Stimulated activated CD8-positive, alpha-beta memory T cell treated with anti-CD3 and anti-CD28 coated beads, Interleukin-4, amount 100 ng/mL, for 1 hour (primary cell): ENCODE results near the gene ANKRD16.
A peak's percentile ranks its signal among the peaks of the same experiment; 100 is the strongest.
"Not testable (repeated sequence)": the region's sequence is repeated elsewhere in the genome, so short reads cannot be mapped to it uniquely, and the experiment has no call there.

Source experiments
- DNase-seq, 2 donors: peaks; one replicate each; pipeline ENCODE4 v3.0.0-alpha.2; 2020; ENCODE audit warnings: low read depth in 2 of 2, low spot score in 1 of 2

Gene ANKRD16

GRCh38 chr10:5877041-5877440 is 12.7 kb downstream of the ANKRD16 start:
- not testable (repeated sequence) for DNase-seq

DNA sequence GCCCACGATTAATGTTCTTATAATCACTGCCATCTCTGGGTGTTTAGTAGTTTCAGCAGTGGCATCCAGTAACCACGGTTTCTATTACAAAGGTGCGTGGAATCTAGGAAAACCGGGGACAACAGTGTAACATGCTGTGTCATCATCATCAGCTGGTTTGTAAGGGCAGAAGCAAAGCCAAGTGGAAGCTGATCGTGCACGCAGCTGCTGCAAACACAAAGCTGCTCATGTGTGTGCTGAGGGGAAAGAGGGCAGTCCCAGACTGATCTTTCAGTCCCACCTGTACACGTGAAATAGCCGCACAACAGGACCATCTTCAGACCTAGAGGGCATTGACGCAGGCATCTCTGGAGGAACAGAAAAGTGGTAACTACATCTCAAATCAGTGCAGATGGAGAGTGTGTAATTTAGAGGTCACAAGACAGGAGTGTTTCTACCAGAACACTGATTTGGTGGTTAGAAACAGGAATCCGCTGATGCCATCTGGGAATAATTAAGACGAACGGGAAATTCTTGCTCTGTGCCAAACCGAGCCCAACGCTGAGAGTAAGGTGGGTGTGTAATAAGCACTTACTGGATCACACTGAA is 13.4 kb downstream of the ANKRD16 start:
- no peak for DNase-seq

GRCh38 chr10:5873515-5873995 is 16.1 kb downstream of the ANKRD16 start:
- peak; percentile 14 to 26 for DNase-seq

GRCh38 chr10:5871596-5871995 is 18.1 kb downstream of the ANKRD16 start:
- DNase-seq = no peak

GRCh38 chr10:5869156-5869555 is 20.5 kb downstream of the ANKRD16 start:
- DNase-seq = no peak

DNA sequence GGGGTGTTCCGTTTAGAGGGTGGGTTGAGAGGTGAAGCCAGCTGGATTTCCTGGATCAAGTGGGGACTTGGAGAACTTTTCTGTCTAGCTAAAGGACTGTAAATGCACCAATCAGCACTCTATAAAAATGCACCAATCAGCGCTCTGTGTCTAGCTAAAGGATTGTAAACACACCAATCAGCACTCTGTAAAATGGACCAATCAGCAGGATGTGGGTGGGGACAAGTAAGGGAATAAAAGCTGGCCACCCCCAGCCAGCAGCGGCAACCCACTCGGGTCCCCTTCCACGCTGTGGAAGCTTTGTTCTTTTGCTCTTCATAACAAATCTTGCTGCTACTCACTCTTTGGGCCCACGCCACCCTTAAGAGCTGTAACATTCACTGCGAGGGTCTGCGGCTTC is 21.3 kb downstream of the ANKRD16 start:
- DNase-seq = not testable (repeated sequence)

- DNase-seq = not testable (repeated sequence)
These were observed 22.5 kb downstream of the ANKRD16 start for GRCh38 chr10:5867091-5867615.

DNA sequence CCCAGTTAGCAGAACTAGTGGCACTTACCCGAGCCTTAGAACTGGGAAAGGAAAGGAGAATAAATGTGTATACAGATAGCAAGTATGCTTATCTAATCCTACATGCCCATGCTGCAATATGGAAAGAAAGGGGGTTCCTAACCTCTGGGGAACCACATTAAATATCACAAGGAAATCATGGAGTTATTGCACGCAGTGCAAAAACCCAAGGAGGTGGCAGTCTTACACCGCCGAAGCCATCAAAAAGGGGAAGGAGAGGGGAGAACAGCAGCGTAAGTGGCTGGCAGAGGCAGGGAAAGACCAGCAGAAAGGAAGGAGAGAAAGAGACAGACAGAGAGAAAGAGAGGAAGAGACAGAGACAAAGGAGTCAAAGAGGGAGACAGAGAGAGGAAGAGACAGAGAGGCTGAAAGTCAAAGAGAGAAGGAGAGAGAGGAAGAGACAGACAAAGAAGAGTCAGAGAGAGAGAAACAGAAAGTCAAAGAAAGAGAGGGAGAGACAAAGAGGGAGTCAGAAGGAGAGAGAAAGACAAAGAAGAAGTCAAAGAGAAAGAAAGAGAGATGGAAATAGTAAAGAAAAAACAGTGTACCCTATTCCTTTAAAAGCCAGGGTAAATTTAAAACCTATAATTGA is 23.1 kb downstream of the ANKRD16 start:
- not testable (repeated sequence) for DNase-seq

DNA sequence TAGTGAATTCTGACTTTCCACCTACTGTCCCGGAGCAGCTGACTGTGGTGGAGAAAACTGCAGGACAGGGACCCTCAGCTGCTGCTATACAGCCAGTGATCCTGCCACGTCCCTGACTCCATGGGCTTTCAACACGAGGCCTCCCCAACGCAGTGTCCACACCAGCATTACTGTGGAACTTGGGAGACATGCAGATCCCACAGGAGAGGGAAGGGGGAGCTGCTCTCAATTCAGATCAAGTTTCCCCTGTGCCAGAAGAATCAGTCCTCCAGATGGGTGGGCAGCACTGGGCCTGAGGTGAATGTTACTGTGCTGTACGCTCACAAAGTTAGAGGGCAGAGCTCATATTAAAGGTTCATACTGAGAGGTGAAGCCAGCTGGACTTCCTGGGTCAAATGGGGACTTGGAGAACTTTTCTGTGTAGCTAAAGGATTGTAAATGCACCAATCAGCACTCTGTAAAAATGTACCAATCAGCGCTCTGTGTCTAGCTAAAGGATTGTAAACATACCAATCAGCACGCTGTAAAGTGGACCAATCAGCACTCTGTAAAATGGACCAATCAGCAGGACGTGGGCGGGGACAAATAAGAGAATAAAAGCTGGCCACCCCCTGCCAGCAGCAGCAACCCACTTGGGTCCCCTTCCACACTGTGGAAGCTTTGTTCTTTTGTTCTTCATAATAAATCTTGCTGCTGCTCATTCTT is 26.6 kb downstream of the ANKRD16 start:
- not testable (repeated sequence) for DNase-seq

DNA sequence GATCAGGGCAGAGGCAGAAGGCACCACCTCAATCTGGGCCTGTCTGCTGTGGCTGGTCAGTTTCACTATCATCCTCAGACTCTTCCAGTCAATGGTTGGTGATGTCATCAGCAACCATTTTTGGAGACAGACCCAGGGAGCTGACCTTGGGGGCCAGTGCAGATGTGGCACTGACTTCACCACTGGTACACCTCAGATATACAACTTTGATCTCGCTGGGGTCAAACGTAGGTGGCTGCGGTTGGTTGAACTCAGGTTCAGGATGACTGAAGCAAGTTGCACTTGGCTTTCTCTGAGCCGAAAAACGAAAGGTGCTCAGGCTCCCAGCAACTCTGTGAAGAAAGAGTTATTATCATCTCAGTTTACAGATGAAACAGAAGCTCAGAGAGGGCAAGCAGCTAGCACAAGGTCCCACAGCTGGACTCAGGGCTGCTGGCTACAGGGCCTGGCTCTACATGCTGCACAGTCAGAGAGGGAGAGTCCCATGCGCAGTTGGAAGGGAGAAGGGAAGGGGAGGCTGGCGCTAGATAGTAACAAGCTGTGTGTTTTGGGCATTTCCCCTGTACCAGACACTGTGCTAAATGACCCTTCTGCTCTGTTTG is 27.2 kb downstream of the ANKRD16 start:
- no peak for DNase-seq

DNA sequence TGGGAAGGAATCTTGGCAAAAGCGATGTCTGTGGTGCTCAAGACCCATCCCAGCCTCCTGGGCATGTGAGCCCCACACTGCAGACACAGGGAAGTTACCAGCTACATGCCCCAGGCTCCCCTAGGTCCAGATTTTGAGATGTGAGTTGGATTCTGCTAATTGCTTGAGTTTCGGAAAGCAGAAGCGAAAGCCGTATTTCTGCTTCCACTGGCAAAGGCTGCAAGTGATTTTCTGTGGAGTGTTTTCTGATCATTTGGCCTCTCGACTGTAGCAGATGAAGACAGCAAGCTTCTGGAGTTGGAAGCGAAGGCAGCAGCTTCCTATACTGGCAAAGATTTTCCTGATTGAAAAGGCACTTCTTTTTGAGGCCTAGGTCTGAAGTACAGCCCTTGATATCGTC is 29.6 kb downstream of the ANKRD16 start:
- DNase-seq = no peak

DNA sequence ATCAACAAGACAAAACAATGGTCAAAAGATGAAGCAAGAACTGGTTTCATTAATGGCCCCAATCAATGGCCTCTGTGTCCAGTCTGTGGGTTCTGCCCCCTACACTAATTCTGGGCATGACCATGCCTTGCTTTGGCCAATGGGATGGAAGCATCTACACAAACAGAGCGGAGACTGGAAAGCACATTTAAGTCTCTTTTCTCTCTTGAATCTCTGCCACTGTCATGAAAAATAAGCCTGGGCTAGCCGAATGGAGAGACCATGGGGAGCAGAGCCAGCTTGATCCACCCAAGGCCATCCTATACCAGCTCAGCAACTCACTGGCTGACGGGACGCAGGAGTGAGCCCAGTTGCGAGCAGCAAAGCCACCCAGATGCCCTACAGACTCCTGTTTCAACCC is 30.9 kb downstream of the ANKRD16 start:
- no peak for DNase-seq

DNA sequence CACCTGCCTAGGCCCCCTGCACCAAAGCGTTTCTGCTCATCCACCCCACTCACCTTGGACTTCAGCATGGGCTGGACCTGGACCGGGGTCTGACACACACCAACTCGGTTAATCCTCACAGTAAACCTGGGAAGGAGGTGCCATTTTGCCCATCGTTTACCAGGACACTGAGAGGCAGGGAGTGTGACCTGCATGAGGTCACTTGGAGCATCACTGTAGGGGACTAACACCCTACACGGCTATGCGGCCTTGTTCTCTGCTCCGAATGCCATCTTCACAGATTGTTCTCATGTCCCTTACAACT is 33.0 kb downstream of the ANKRD16 start:
- no peak for DNase-seq

DNA sequence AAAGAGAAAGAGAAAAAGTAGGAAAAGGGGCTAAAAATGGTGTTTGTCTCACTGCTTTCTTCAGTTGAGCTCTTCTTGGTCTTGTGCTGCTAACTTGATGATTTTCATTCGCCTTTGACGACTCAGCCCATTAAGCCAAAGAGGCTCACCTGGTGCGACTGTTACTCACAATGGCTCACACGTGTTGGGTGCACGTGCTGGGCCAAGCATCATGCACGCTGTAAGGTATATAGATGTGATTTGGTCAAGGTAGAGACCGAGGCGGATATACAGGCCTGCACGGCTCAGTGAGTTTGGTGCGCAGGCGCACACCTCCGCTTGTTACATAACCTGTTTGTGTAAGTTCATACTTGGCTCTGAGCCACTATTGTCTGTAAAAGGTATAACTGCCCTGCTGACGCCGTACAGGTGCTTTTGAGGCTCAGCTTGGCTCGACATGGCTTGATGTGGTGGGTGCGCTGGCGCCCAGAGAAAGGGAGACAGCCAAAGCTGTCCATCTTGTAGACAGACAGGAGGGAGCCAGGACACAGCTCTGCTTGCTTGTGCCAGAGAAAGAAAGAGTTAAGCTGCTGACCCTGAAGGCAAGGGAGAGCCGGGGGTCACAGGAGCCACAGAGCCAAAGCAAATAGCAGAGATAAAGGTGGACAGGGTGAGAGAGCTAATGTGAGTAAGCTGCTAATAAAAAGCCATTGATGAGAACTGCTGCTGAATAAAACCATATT is 33.6 kb downstream of the ANKRD16 start:
- no peak for DNase-seq

GRCh38 chr10:5854131-5854475 is 35.6 kb downstream of the ANKRD16 start:
- no peak for DNase-seq

GRCh38 chr10:5846667-5847066 is 43.0 kb downstream of the ANKRD16 start:
- DNase-seq = not testable (repeated sequence)

DNA sequence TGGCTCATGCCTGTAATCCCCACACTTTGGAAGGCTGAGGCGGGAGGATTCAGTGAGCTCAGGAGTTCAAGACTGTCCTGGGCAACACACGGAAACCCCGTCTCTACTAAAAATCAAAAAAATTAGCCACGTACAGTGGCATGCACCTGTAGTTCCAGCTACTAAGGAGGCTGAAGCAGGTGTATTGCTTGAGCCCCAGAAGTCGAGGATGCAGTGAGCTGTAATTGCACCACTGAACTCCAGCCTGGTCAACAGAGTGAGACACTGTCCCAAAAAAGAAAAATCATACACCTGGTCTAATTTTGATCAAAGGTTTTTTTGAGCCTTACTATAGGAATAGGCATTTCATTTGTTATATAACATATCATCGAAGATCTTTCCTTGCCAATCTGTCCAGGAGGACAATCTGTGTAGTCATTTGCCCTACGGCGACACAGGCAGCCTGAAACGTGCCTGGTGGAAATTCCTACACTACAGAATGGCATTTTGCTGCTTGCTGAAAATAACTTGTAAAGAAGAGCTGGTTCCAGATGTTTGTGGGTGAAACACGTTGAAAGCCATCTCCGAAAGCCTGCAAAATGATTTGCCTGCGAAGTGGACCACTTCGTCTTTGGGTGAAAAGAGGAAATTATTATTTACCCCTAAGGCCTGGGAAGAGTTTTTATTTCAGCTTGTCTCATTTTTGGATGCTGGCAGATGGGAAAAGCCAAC is 45.2 kb downstream of the ANKRD16 start:
- no peak for DNase-seq

DNA sequence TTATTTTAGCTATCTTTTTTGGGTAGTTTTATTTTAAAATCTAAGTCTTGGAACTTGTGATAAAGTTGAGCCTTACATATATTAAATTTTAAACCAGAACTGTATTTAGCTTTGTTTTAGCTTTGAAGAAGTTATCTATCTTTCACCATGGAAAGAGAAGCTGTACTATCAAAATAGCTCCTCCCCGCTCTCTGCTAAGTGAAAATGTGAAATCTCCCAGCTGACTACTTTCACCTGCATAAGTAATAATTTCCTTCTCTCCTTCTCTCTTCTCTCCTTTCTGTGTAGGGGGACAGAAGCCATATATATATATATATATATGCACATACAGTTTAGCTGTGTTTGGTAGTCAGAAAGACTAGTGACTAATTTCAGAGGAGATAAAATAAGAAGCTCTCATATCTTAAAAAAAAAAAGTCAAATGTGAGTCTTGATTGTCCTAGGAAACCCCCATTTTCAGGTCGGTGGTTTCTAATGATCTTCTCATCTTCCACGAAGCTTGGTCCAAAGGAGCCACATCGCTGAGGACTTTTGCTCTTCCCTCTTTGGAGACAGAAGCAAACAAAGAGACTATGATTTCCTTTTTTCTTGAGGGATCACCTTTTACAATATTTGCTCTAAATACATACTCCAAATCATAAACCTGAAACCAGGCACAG is 45.9 kb downstream of the ANKRD16 start:
- no peak for DNase-seq

DNA sequence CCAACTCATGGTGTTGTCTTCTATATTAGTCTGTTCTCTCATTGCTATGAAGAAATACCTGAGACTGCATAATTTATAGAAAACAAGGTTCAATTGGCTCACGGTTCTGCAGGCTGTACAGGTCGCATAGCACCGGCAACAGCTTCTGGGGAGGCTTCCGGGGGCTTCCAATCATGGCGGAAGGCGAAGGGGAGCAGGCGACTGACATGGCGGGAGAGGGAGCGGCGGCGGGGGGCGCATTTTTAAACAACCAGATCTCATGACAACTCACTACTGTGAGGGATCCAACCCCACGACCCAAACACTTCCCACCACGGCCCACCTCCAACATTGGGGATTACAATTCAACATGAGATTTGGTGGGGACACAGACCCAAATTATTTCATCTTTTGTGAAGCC is 47.7 kb downstream of the ANKRD16 start:
- DNase-seq = no peak
